Colonic mucosa (tissue), 4 donors: ENCODE measurements around the gene ABCG8. TPM values are rescaled to one million over a fixed set of nuclear protein-coding genes. Genes with fewer than 3 reads are reported as not detected.

Source experiments
- DNase-seq: peaks from one replicate; pipeline ENCODE4 v3.0.0-alpha.2; 2020
- H3K27ac ChIP-seq: fragments of 200-600 bp; one replicate; pipeline ENCODE4 v1.8.0; 2021
- H3K27me3 ChIP-seq: fragments of 200-600 bp; one replicate; pipeline ENCODE4 v1.8.0; 2021
- H3K36me3 ChIP-seq: fragments of 200-600 bp; one replicate; pipeline ENCODE4 v1.8.0; 2021
- H3K4me1 ChIP-seq: fragments of 200-600 bp; one replicate; pipeline ENCODE4 v1.8.0; 2021; ENCODE audit warnings: mild to moderate bottlenecking
- H3K4me3 ChIP-seq: fragments of 200-600 bp; one replicate; pipeline ENCODE4 v1.8.0; 2021
- H3K9ac ChIP-seq, 2 donors: one replicate each; pipeline ENCODE4 v1.7.0; 2013; ENCODE audit warnings: control low read depth in 2 of 2, low read depth in 2 of 2, low read length in 2 of 2
- H3K9me3 ChIP-seq: fragments of 200-600 bp; one replicate; pipeline ENCODE4 v1.8.0; 2021
- intact Hi-C: fragments of 100-400 bp; cut with DNase I; formaldehyde crosslinking; loops from one replicate; pipeline ENCODE4 v1.14.1; 2022
- total RNA-seq, 2 donors: library from RNA; stranded (reverse); fragmentation: NEBNext Ultra II Directional in 1 of 2; extraction: Animal tissue kit (Norgen Biotek cat#: 25700) in 1 of 2; gene quantifications; one replicate each; pipeline ENCODE4 v1.2.1, GENCODE V29; 2021
- TF ChIP-seq, protein P1 (sequence below): fragments of 200-600 bp; IDR thresholded peaks from one replicate; pipeline ENCODE4 v1.8.0; 2022; ENCODE audit warnings: antibody characterized with exemption, mild to moderate bottlenecking
- donor health status: healthy.
- donor health status: DM: no; HTN: no; CAD: no.
- donor health status: DM: no; HTN: no; CAD: no.

Gene ABCG8
- total RNA-seq, 2 donors from 2014 or later = 0.12 to 0.48 TPM

DNA sequence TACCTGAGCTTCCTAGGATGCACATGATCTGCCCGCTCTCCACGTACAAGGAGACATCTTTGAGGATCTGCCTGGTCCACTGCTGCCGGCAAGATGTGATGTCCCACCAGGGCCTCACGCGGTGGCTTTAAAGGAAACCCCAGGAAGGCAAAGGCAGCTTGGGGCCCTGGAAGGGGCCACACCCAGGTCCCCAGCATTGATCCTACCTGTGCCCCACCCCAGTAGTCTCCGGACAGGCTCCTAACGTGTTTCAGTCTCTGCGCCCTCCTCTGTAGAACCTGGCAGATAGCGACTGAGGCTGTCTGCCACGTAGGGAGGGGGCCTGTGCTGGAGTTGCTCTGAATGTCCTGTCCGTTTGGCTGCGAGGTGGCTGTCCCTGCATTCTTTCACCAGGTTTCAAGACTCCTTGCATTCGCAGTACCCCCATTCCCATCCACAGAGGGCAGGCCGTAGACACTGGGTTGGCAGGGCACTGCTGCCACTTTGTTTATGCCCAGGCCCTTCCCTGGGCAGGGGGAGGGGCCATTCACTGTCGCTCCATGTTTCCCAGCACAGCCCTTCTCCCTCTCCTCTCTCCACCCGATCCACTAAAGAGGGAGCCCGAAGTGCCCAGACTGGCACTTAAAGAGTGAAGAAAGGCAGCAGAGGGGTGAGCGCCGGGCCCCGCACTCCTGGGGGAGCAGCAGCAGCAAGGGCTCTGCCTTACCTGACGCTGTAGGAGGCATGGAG is 776 bp upstream of the ABCG8 start:
- Histone ChIP-seq H3K27me3 (no peaks in the 10 kb centered on the region), H3K9me3 (no peaks in the 10 kb centered on the region), H3K36me3 (no peaks in the 10 kb centered on the region), H3K9ac (no peak overlapping the region), H3K4me3 (no peak overlapping the region), H3K27ac (no peak overlapping the region), H3K4me1 (no peaks in the 10 kb centered on the region)
- TF ChIP-seq, protein P1, sequence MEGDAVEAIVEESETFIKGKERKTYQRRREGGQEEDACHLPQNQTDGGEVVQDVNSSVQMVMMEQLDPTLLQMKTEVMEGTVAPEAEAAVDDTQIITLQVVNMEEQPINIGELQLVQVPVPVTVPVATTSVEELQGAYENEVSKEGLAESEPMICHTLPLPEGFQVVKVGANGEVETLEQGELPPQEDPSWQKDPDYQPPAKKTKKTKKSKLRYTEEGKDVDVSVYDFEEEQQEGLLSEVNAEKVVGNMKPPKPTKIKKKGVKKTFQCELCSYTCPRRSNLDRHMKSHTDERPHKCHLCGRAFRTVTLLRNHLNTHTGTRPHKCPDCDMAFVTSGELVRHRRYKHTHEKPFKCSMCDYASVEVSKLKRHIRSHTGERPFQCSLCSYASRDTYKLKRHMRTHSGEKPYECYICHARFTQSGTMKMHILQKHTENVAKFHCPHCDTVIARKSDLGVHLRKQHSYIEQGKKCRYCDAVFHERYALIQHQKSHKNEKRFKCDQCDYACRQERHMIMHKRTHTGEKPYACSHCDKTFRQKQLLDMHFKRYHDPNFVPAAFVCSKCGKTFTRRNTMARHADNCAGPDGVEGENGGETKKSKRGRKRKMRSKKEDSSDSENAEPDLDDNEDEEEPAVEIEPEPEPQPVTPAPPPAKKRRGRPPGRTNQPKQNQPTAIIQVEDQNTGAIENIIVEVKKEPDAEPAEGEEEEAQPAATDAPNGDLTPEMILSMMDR = no peak
- intact Hi-C loops = no loop called here
- no peak for DNase-seq

GRCh38 chr2:43839776-43840564 is 1.2 kb downstream of the ABCG8 start:
- Histone ChIP-seq H3K4me1 (no peaks in the 10 kb centered on the region), H3K4me3 (no peak overlapping the region), H3K27me3 (no peaks in the 10 kb centered on the region), H3K27ac (no peak overlapping the region), H3K9ac (no peak overlapping the region), H3K9me3 (no peaks in the 10 kb centered on the region), H3K36me3 (no peaks in the 10 kb centered on the region)
- intact Hi-C loops = no loop called here
- TF ChIP-seq, protein P1 = no peak
- no peak for DNase-seq

DNA sequence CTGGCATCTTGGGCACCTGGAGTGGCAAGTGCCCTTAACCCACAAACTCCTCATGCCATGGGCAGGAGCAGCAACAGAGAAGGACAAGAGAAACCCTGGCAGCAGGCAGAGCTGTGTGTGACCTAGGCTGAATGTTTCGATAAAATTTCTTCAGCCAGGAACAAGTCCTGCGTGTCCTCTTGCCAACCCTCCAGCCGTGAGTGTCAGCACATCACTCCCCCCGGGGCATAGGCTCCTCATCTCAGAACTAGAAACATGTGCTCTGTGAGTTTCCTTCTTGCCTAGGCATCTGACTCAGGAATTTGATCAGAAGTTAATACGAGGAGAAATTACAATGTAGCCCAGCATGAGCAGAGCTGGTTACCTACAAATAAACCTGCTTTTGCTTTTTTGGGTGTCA is 2.2 kb downstream of the ABCG8 start:
- TF ChIP-seq, protein P1 = no peak
- Histone ChIP-seq H3K27ac (no peak overlapping the region), H3K27me3 (no peaks in the 10 kb centered on the region), H3K9ac (no peak overlapping the region), H3K9me3 (no peaks in the 10 kb centered on the region), H3K4me1 (no peaks in the 10 kb centered on the region), H3K36me3 (no peaks in the 10 kb centered on the region), H3K4me3 (no peak overlapping the region)
- no peak for DNase-seq
- intact Hi-C loops = no loop called here

- Histone ChIP-seq H3K4me1 (no peaks in the 10 kb centered on the region), H3K27me3 (no peaks in the 10 kb centered on the region), H3K9me3 (no peaks in the 10 kb centered on the region), H3K4me3 (no peak overlapping the region), H3K27ac (no peak overlapping the region), H3K9ac (no peak overlapping the region), H3K36me3 (no peaks in the 10 kb centered on the region)
- TF ChIP-seq, protein P1 = no peak
- DNase-seq = no peak
- intact Hi-C loops = no loop called here
Measured at GRCh38 chr2:43841949-43842865, 3.4 kb downstream of the ABCG8 start.

DNA sequence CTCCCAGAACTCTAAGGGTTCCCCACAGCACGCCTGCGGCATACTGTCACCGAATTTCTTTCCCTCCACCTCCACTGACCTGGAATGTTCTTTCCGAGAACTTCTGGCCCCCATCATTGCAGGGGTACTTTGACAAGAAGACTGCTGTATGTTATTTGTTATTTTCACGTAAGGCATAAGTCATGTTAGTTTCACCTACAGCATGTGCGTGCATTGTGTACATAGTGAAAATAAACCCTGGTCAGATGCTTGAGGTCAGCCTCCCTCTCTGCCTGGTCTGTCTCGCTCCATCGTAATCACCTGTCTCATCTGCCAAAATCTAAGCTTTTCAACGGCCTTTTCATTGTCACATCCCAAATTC is 4.1 kb downstream of the ABCG8 start:
- no peak overlapping the region for H3K27ac ChIP-seq
- H3K4me1 ChIP-seq = no peaks in the 10 kb centered on the region
- no peak for DNase-seq
- H3K9ac ChIP-seq = no peak overlapping the region
- H3K27me3 ChIP-seq = no peaks in the 10 kb centered on the region
- H3K9me3 ChIP-seq = no peaks in the 10 kb centered on the region
- no peak overlapping the region for H3K4me3 ChIP-seq
- H3K36me3 ChIP-seq = no peaks in the 10 kb centered on the region
- TF ChIP-seq, protein P1 = no peak
- intact Hi-C loops = no loop called here
